Endodermal cell (in vitro differentiated cells): ENCODE data around the gene RAB31. TPM values are rescaled to one million over a fixed set of nuclear protein-coding genes. Genes with fewer than 3 reads are reported as not detected.

Experiments
- DNase-seq: peaks from one replicate; pipeline ENCODE4 v3.0.0-alpha.2; 2017
- H3K27ac ChIP-seq: 2 replicates; pipeline ENCODE4 v1.5.1; 2013; ENCODE audit warnings: mild to moderate bottlenecking, low read depth, low read length, moderate library complexity
- H3K27me3 ChIP-seq: 2 replicates; pipeline ENCODE4 v1.6.1; 2013; ENCODE audit warnings: mild to moderate bottlenecking, low read length, moderate library complexity; ENCODE audit not compliant: insufficient read depth, control insufficient read depth, poor library complexity, severe bottlenecking
- H3K36me3 ChIP-seq: 2 replicates; pipeline ENCODE4 v1.7.0; 2013; ENCODE audit warnings: mild to moderate bottlenecking, low read length, moderate library complexity; ENCODE audit not compliant: control insufficient read depth, insufficient read depth
- H3K4me1 ChIP-seq: one replicate; pipeline ENCODE4 v1.7.0; 2013; ENCODE audit warnings: low read length; ENCODE audit not compliant: control insufficient read depth, insufficient read depth
- H3K4me3 ChIP-seq: 2 replicates; pipeline ENCODE4 v1.5.1; 2013; ENCODE audit warnings: mild to moderate bottlenecking, low read length, moderate library complexity
- H3K9ac ChIP-seq: 2 replicates; pipeline ENCODE4 v1.6.1; 2013; ENCODE audit warnings: mild to moderate bottlenecking, low read length, moderate library complexity; ENCODE audit not compliant: poor library complexity, severe bottlenecking; ENCODE audit errors: extremely low read depth
- H3K9me3 ChIP-seq: 2 replicates; pipeline ENCODE4 v1.6.1; 2013; ENCODE audit warnings: mild to moderate bottlenecking, low read length, moderate library complexity; ENCODE audit not compliant: control insufficient read depth
- H3K27ac Mint-ChIP-seq: 2 replicates; pipeline ENCODE4 v1.8.0; 2020; ENCODE audit warnings: mixed read lengths
- H3K27me3 Mint-ChIP-seq: 2 replicates; pipeline ENCODE4 v1.8.0; 2021; ENCODE audit warnings: mild to moderate bottlenecking, mixed read lengths; ENCODE audit not compliant: insufficient read depth
- H3K36me3 Mint-ChIP-seq: 2 replicates; pipeline ENCODE4 v1.8.0; 2020; ENCODE audit warnings: low read depth, mixed read lengths
- H3K4me1 Mint-ChIP-seq: 2 replicates; pipeline ENCODE4 v1.8.0; 2020; ENCODE audit warnings: mixed read lengths
- H3K4me3 Mint-ChIP-seq: 2 replicates; pipeline ENCODE4 v1.8.0; 2020; ENCODE audit warnings: mild to moderate bottlenecking, moderate library complexity, mixed read lengths
- H3K9me3 Mint-ChIP-seq: 2 replicates; pipeline ENCODE4 v1.8.0; 2020; ENCODE audit warnings: mild to moderate bottlenecking, mixed read lengths
- CTCF ChIP-seq: fragments of 200-600 bp; sonication (generic); conservative IDR thresholded peaks from 2 replicates; pipeline ENCODE4 v1.5.0; 2021; ENCODE audit warnings: antibody characterized with exemption, mild to moderate bottlenecking
- WGBS, 2 experiments: methylation state at CpG; one replicate each; pipeline versions ENCODE4 v1.1.5 to v1.1.7; 2013; ENCODE audit warnings: missing lambda C conversion rate in 2 of 2, mixed read lengths in 1 of 2; ENCODE audit not compliant: insufficient coverage in 1 of 2, insufficient read length in 1 of 2; 5-methylcytosine and 5-hydroxymethylcytosine counted together
- total RNA-seq, 2 donors: library from RNA; stranded (reverse); fragmentation: NEBNext Ultra II Directional in 1 of 2; extraction: Animal tissue kit (Norgen Biotek cat#: 25700) in 1 of 2; gene quantifications; 2 replicates in 1 of 2; 3 replicates in 1 of 2; pipeline ENCODE4 v1.2.1, GENCODE V29; 2021

Gene RAB31
- total RNA-seq, 2 donors from 2014 or later: 11.7 to 20.3 TPM

- no peaks in the 10 kb centered on the region for H3K36me3 Mint-ChIP-seq
- no peaks in the 10 kb centered on the region for H3K36me3 ChIP-seq
- H3K27me3 ChIP-seq: no peaks in the 10 kb centered on the region
- H3K27ac Mint-ChIP-seq: no peak overlapping the region
- H3K9me3 Mint-ChIP-seq: peaks cover 7% of the 10 kb centered on the region
- DNase-seq: peak; percentile 34
- H3K4me1 Mint-ChIP-seq: no peaks in the 10 kb centered on the region
- H3K27me3 Mint-ChIP-seq: no peaks in the 10 kb centered on the region
- no peaks in the 10 kb centered on the region for H3K9me3 ChIP-seq
- H3K9ac ChIP-seq: no peak overlapping the region
- no peak for TF ChIP-seq CTCF
- no peak overlapping the region for H3K4me3 ChIP-seq
- H3K4me1 ChIP-seq: no peaks in the 10 kb centered on the region
- no peak overlapping the region for H3K27ac ChIP-seq
- 93 to 95% methylated on average over 15 to 18 of the region's 18 CpGs for WGBS, 2 experiments
- no peak overlapping the region for H3K4me3 Mint-ChIP-seq
Observed at GRCh38 chr18:9757827-9758621, 49.9 kb downstream of the RAB31 start.

- Histone ChIP-seq H3K27ac (no peak overlapping the region), H3K9ac (no peak overlapping the region), H3K4me3 (no peak overlapping the region), H3K27me3 (no peaks in the 10 kb centered on the region), H3K9me3 (no peaks in the 10 kb centered on the region), H3K4me1 (no peaks in the 10 kb centered on the region), H3K36me3 (no peaks in the 10 kb centered on the region)
- H3K9me3 Mint-ChIP-seq: peaks cover 10% of the 10 kb centered on the region
- WGBS, 2 experiments: 85 to 95% methylated on average over 8 of the region's 8 CpGs
- H3K27me3 Mint-ChIP-seq: no peaks in the 10 kb centered on the region
- no peak overlapping the region for H3K4me3 Mint-ChIP-seq
- TF ChIP-seq CTCF: no peak
- H3K27ac Mint-ChIP-seq: no peak overlapping the region
- no peak for DNase-seq
- no peaks in the 10 kb centered on the region for H3K36me3 Mint-ChIP-seq
- H3K4me1 Mint-ChIP-seq: no peaks in the 10 kb centered on the region
Observed at GRCh38 chr18:9758624-9759075, 50.5 kb downstream of the RAB31 start.

- H3K36me3 Mint-ChIP-seq: no peaks in the 10 kb centered on the region
- peaks cover 5% of the 10 kb centered on the region for H3K4me1 Mint-ChIP-seq
Observed at GRCh38 chr18:9760641-9761040, 52.5 kb downstream of the RAB31 start.

More at GRCh38 chr18:9760641-9761040, 52.5 kb downstream of the RAB31 start:
- no peak overlapping the region for H3K9ac ChIP-seq
- no peak overlapping the region for H3K27ac ChIP-seq
- no peaks in the 10 kb centered on the region for H3K9me3 ChIP-seq
- no peaks in the 10 kb centered on the region for H3K27me3 Mint-ChIP-seq
- peaks cover 10% of the 10 kb centered on the region for H3K9me3 Mint-ChIP-seq
- DNase-seq: peak; percentile 39
- no peaks in the 10 kb centered on the region for H3K36me3 ChIP-seq
- H3K27me3 ChIP-seq: no peaks in the 10 kb centered on the region
- no peaks in the 10 kb centered on the region for H3K4me1 ChIP-seq
- no peak for TF ChIP-seq CTCF
- WGBS, 2 experiments: 91 to 96% methylated on average over 5 to 6 of the region's 6 CpGs
- no peak overlapping the region for H3K27ac Mint-ChIP-seq
- H3K4me3 Mint-ChIP-seq: no peak overlapping the region
- H3K4me3 ChIP-seq: no peak overlapping the region
